KOPT-K1 (cell line): ENCODE results near the gene ZFR.

Experiments
- H3K27ac ChIP-seq: fragments of 200-600 bp; sonication (generic); 2 replicates; pipeline ENCODE4 v1.5.1; 2016; ENCODE audit warnings: antibody characterized with exemption, mild to moderate bottlenecking, low read depth, low read length; ENCODE audit not compliant: poor library complexity, severe bottlenecking
- H3K36me3 ChIP-seq: fragments of 200-600 bp; sonication (generic); 2 replicates; pipeline ENCODE4 v1.5.1; 2017; ENCODE audit warnings: antibody characterized with exemption, mild to moderate bottlenecking, low read length, moderate library complexity; ENCODE audit not compliant: insufficient read depth
- H3K9me3 ChIP-seq: fragments of 200-600 bp; sonication (generic); 2 replicates; pipeline ENCODE4 v1.5.1; 2017; ENCODE audit warnings: antibody characterized with exemption, low read length, mild to moderate bottlenecking; ENCODE audit not compliant: insufficient read depth, poor library complexity, severe bottlenecking

Gene ZFR

GRCh38 chr5:32444431-32445286 lies at the start of gene ZFR:
Gene ZFR (minus strand): TSS chr5:32444740. CDS start chr5:32444658, 82 bp downstream.
- Histone ChIP-seq H3K9me3 (no peaks in the 10 kb centered on the region), H3K27ac (peak within 1 kb of the TSS; percentile 87), H3K36me3 (peaks cover 26% of the 10 kb centered on the region)

- H3K9me3 ChIP-seq: no peaks in the 10 kb centered on the region
- H3K36me3 ChIP-seq: no peaks in the 10 kb centered on the region
- H3K27ac ChIP-seq: no peak overlapping the region
Measured at GRCh38 chr5:32490972-32491557, 46.5 kb upstream of the ZFR start.

GRCh38 chr5:32489791-32490562 lies 45.4 kb upstream of the ZFR start:
- Histone ChIP-seq H3K27ac (no peak overlapping the region), H3K9me3 (no peaks in the 10 kb centered on the region)

GRCh38 chr5:32487424-32487823 lies 42.9 kb upstream of the ZFR start:
- Histone ChIP-seq H3K9me3 (no peaks in the 10 kb centered on the region), H3K27ac (no peak overlapping the region), H3K36me3 (no peaks in the 10 kb centered on the region)

More at GRCh38 chr5:32489791-32490562, 45.4 kb upstream of the ZFR start:
- no peaks in the 10 kb centered on the region for H3K36me3 ChIP-seq

GRCh38 chr5:32487008-32487407 lies 42.5 kb upstream of the ZFR start:
- Histone ChIP-seq H3K36me3 (no peaks in the 10 kb centered on the region), H3K27ac (no peak overlapping the region), H3K9me3 (no peaks in the 10 kb centered on the region)

- Histone ChIP-seq H3K27ac (no peak overlapping the region), H3K36me3 (no peaks in the 10 kb centered on the region), H3K9me3 (no peaks in the 10 kb centered on the region)
Measured at GRCh38 chr5:32482193-32482592, 37.7 kb upstream of the ZFR start.

- no peaks in the 10 kb centered on the region for H3K9me3 ChIP-seq
- no peaks in the 10 kb centered on the region for H3K36me3 ChIP-seq
- H3K27ac ChIP-seq: no peak overlapping the region
Measured at GRCh38 chr5:32479096-32479495, 34.6 kb upstream of the ZFR start.

GRCh38 chr5:32476891-32477290 lies 32.4 kb upstream of the ZFR start:
- H3K36me3 ChIP-seq: no peaks in the 10 kb centered on the region
- no peak overlapping the region for H3K27ac ChIP-seq
- no peaks in the 10 kb centered on the region for H3K9me3 ChIP-seq

GRCh38 chr5:32475334-32476097 lies 31.0 kb upstream of the ZFR start:
- Histone ChIP-seq H3K36me3 (no peaks in the 10 kb centered on the region), H3K27ac (no peak overlapping the region), H3K9me3 (no peaks in the 10 kb centered on the region)

- H3K27ac ChIP-seq: no peak overlapping the region
- H3K9me3 ChIP-seq: no peaks in the 10 kb centered on the region
- H3K36me3 ChIP-seq: no peaks in the 10 kb centered on the region
Measured at GRCh38 chr5:32474209-32474854, 29.8 kb upstream of the ZFR start.

GRCh38 chr5:32473072-32473471 lies 28.5 kb upstream of the ZFR start:
- Histone ChIP-seq H3K36me3 (no peaks in the 10 kb centered on the region), H3K9me3 (no peaks in the 10 kb centered on the region), H3K27ac (no peak overlapping the region)

- Histone ChIP-seq H3K36me3 (no peaks in the 10 kb centered on the region), H3K27ac (no peak overlapping the region), H3K9me3 (no peaks in the 10 kb centered on the region)
Measured at GRCh38 chr5:32471784-32472183, 27.2 kb upstream of the ZFR start.

- H3K27ac ChIP-seq: no peak overlapping the region
- no peaks in the 10 kb centered on the region for H3K36me3 ChIP-seq
- no peaks in the 10 kb centered on the region for H3K9me3 ChIP-seq
Measured at GRCh38 chr5:32465076-32465475, 20.5 kb upstream of the ZFR start.

- no peaks in the 10 kb centered on the region for H3K9me3 ChIP-seq
- no peak overlapping the region for H3K27ac ChIP-seq
- H3K36me3 ChIP-seq: no peaks in the 10 kb centered on the region
Measured at GRCh38 chr5:32462618-32463017, 18.1 kb upstream of the ZFR start.
